22Rv1 (cell line): ENCODE data around the gene LST1.

Experiments
- CTCF ChIP-seq: fragments of 450-650 bp; IDR thresholded peaks from 2 replicates; pipeline ENCODE4 v1.5.1; 2017; ENCODE audit warnings: mild to moderate bottlenecking
- ZFX ChIP-seq: fragments of 450-650 bp; IDR thresholded peaks from 2 replicates; pipeline ENCODE4 v1.6.1; 2017; ENCODE audit warnings: antibody characterized with exemption, borderline replicate concordance

GRCh38 chr6:31578184-31579118 lies 7.6 kb upstream of the LST1 start:
- TF ChIP-seq CTCF (no peak), ZFX (no peak)
